Measurements from ENCODE around the gene ST3GAL3.
A peak's percentile ranks its signal among the peaks of the same experiment; 100 is the strongest.

Gene ST3GAL3, protein sequence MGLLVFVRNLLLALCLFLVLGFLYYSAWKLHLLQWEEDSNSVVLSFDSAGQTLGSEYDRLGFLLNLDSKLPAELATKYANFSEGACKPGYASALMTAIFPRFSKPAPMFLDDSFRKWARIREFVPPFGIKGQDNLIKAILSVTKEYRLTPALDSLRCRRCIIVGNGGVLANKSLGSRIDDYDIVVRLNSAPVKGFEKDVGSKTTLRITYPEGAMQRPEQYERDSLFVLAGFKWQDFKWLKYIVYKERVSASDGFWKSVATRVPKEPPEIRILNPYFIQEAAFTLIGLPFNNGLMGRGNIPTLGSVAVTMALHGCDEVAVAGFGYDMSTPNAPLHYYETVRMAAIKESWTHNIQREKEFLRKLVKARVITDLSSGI

DNA sequence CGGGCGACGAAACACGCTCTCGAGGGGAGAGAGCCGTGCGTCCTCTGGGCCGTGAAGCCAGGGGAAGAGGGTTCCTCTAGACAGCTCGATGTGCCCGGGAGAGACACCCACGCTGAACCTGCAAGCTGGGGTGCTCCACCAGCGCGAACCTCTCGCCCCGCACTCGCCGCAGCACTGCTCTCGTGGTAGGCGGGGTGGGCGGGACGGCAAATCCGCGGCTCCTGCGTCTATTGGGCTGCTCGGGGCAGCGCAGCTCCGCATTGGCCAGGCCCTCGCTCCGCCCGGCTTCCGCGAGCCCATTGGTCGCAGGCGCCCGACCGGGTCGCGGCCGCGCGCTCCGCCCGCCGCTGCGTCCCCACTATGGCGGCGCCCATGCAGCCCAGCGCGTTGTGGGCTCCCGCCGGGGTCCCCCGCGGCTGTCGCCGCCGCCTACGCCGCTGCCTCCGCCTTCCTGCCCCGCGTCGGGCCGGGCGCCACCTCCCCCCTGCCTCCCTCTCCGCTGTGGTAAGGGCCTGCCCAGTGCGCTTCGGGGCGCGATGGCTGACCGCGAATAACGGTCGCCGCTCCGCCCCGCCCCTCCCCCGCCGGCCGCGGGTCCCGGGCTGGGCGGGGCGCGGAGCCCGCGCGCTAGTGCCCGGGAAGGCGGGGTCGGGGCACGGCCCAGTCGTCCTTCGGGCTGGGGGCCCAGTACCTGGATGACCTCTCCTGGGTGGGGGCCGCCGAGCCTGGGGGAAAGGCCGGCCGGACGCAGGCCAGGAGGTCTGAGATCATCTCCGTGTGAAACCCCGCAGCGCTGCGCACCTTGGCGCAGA is at the start of gene ST3GAL3:
TSS of gene ST3GAL3 (plus strand) at position 347 of the 812 bp plus-strand sequence. CDS start 28,727 bp downstream, outside the sequence.
- DNase-seq (ENCODE audit: low read depth), result peak; percentile 89
- TF ChIP-seq, protein P1, sequence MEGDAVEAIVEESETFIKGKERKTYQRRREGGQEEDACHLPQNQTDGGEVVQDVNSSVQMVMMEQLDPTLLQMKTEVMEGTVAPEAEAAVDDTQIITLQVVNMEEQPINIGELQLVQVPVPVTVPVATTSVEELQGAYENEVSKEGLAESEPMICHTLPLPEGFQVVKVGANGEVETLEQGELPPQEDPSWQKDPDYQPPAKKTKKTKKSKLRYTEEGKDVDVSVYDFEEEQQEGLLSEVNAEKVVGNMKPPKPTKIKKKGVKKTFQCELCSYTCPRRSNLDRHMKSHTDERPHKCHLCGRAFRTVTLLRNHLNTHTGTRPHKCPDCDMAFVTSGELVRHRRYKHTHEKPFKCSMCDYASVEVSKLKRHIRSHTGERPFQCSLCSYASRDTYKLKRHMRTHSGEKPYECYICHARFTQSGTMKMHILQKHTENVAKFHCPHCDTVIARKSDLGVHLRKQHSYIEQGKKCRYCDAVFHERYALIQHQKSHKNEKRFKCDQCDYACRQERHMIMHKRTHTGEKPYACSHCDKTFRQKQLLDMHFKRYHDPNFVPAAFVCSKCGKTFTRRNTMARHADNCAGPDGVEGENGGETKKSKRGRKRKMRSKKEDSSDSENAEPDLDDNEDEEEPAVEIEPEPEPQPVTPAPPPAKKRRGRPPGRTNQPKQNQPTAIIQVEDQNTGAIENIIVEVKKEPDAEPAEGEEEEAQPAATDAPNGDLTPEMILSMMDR (conservative IDR thresholded peaks at IDR 0.05; ENCODE audit: low read length), result no peak
- H3K4me3 ChIP-seq (ENCODE audit: low read length), result peak within 1 kb of the TSS; percentile 83

- TF ChIP-seq, protein P1 (conservative IDR thresholded peaks at IDR 0.05; ENCODE audit: low read length), result no peak
- no peak overlapping the region for H3K4me3 ChIP-seq (ENCODE audit: low read length)
- DNase-seq (ENCODE audit: low read depth), result no peak
Measured at GRCh38 chr1:43659212-43660166, 47.8 kb upstream of the ST3GAL3 start.

- TF ChIP-seq, protein P1 (conservative IDR thresholded peaks at IDR 0.05; ENCODE audit: low read length), result no peak
- no peak for DNase-seq (ENCODE audit: low read depth)
- no peak overlapping the region for H3K4me3 ChIP-seq (ENCODE audit: low read length)
Measured at GRCh38 chr1:43660355-43660754, 47.0 kb upstream of the ST3GAL3 start.

- DNase-seq (ENCODE audit: low read depth), result no peak
- TF ChIP-seq, protein P1 (conservative IDR thresholded peaks at IDR 0.05; ENCODE audit: low read length), result no peak
- H3K4me3 ChIP-seq (ENCODE audit: low read length), result no peak overlapping the region
Measured at GRCh38 chr1:43664369-43664768, 43.0 kb upstream of the ST3GAL3 start.

DNA sequence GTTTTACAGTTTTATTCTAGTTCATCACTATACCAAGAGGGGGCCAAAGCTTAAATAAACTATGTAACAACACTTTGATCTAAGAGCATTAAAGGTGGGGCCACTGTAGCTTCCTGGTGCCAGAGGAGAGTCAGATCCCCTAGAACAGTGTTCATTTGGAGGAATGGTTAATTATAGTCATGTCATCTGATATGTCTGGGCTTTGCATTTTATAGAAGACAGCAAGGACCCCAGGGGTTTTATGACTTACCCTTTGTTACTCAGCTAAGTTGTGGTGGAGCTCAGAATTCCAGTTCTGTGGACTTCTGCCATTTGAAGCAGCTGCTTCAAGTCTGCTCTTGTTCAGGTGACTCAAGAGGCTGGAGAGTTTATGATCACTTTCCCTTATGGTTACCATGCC is 40.7 kb upstream of the ST3GAL3 start:
- no peak for DNase-seq (ENCODE audit: low read depth)
- TF ChIP-seq, protein P1 (conservative IDR thresholded peaks at IDR 0.05; ENCODE audit: low read length), result no peak

GRCh38 chr1:43668956-43669355 is 38.4 kb upstream of the ST3GAL3 start:
- TF ChIP-seq, protein P1 (conservative IDR thresholded peaks at IDR 0.05; ENCODE audit: low read length), result no peak
- no peak overlapping the region for H3K4me3 ChIP-seq (ENCODE audit: low read length)
- peak; percentile 9 for DNase-seq (ENCODE audit: low read depth)

More for the DNA sequence above, 40.7 kb upstream of the ST3GAL3 start:
- H3K4me3 ChIP-seq (ENCODE audit: low read length), result no peak overlapping the region

All from AG10803 (cell line).